NCI-H226 (cell line): ENCODE results near the gene S100A1.
A peak's percentile ranks its signal among the peaks of the same experiment; 100 is the strongest.
"Not testable (repeated sequence)": the region's sequence is repeated elsewhere in the genome, so short reads cannot be mapped to it uniquely, and the experiment has no call there.

Experiments
- DNase-seq: peaks from one replicate; pipeline ENCODE4 v3.0.0-alpha.2; 2015

The S100A1 gene

GRCh38 chr1:153658400-153659174 is 30.4 kb downstream of the S100A1 start, which contains the start of gene SNAPIN:
Gene SNAPIN, plus strand, starts transcription at chr1:153658703. Its CDS starts 41 bp downstream, at chr1:153658744.
- DNase-seq, result peak; percentile 87

- no peak for DNase-seq
Measured at GRCh38 chr1:153659175-153659534, 30.9 kb downstream of the S100A1 start.

- no peak for DNase-seq
Measured at GRCh38 chr1:153659656-153660055, 31.4 kb downstream of the S100A1 start.

DNA sequence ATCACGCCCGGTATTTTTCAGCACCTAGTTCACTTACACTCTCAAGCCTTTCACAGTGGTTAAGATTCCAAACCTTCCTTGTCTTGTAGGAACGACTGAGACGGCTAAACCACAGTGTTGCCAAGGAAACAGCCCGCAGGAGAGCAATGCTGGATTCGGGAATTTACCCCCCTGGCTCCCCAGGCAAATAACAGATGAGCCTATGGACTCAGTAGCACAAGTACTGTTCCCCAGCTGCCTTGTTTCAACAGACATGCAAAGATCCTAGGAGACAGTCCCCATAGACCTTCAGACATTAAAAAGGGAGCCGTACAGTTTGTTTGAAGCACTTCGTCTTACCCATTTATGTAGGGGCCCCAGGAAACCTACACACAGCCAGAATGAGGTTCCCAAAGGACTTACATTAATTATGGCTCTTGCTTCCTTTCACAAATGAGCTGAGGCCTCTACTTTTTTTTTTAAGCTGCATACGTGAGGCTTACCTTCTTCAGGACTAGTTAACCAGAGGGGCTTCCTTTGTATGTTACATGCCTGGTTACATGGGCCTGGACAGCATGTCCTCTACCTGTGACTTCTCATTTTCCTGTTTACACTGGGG is 33.0 kb downstream of the S100A1 start:
- DNase-seq, result no peak

- no peak for DNase-seq
Measured at GRCh38 chr1:153662269-153662668, 34.0 kb downstream of the S100A1 start.

DNA sequence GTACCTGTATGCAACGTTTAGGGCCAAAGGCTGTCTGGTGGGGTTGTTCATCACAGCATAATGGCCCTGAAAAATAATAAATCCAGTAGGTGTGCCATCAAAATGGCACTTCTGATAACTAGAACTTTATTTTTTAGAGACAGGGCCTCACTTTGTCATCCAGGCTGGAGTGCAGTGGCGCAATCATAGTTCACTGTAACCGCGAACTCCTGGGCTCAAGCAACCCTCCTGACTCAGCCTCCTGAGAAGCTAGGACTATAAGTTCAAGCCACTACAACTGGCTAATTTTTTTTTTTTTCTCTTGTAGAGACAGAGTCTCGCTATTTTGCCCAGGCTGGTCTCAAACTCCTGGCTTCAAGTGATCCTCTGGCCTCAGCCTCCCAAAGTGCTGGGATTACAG is 35.0 kb downstream of the S100A1 start:
- no peak for DNase-seq

DNA sequence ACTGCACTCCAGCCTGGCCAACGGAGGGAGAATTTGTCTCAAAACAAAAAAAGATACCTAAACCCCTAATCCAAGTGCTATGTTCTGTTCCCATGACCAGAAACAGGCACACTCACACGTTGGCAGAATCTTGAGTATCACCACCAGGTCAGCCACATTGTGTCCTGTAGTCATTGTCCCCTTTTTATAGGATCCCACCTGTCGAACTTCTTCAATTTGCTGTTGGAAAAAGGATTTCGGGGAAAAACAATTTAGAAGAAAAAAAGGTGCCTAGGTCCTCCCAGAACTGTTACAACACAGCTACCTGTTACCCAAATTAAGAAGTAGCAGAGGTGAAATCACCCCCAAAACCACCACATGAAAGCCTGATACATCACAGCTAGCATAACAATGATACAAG is 39.2 kb downstream of the S100A1 start:
- DNase-seq, result no peak

DNA sequence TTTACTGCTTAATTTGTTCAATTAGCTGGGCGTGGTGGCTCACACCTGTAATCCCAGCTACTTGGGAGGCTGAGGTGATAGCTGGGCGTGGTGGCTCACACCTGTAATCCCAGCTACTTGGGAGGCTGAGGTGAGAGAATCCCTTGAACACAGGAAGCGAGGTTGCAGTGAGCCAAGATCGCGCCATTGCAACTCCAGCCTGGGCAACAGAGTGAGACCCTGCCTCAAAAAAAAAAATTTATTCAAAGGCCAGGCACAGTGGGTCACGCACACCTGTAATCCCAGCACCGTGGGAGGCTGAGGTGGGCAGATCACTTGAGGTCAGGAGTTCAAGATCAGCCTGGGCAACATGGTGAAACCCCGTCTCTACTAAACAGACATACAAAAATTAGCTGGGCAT is 40.4 kb downstream of the S100A1 start:
- not testable (repeated sequence) for DNase-seq

DNA sequence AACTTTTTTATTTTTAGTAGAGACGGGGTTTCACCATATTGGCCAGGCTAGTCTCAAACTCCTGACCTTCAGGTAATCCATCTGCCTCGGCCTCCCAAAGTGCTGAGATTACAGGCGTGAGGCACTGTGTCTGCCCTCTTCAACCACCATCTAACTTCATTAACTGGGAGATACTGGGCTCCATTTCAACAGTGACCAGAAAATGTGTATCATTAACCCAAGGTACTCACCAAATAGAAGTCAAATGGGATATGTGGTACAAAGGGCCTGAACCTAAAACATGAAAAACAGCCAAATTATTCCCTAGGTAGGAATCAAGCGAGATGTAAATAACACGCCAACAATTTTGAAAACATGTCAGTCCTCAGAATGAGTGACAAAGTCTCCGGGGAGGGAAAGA is 41.4 kb downstream of the S100A1 start:
- DNase-seq, result no peak

DNA sequence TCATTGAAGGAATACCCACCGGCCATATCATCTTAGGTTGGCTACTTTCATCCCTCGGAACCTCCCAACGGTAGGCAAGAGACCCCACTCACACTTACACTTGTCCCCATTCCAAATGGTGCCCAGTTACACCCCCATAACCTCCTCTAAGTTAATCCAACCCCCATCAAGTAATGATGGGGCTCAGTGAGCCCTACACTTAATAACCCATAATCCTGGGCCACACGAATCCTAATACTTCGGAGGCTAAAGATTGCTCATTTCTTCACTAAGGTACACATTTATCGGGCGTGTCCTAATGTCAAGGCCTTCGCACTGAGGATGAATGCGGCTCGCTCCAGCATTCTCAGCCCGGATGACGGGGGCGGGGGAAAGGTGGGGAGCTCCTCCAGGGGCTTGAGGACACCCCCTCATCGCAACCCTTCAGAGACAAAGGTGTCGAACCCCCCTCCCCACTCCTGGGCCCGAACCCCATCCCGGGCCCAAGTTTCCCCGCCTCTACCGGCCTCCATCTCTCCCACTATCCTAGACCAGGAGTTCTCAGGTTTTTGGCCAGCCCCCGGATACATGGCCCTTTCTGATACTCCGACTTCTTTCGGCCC is 42.1 kb downstream of the S100A1 start:
- DNase-seq, result no peak

- peak; percentile 98 for DNase-seq
Measured at GRCh38 chr1:153670859-153671627, 42.8 kb downstream of the S100A1 start, which contains the start of gene ILF2. Gene ILF2, minus strand, starts transcription at chr1:153670993. Its CDS starts 71 bp downstream, at chr1:153670922.

DNA sequence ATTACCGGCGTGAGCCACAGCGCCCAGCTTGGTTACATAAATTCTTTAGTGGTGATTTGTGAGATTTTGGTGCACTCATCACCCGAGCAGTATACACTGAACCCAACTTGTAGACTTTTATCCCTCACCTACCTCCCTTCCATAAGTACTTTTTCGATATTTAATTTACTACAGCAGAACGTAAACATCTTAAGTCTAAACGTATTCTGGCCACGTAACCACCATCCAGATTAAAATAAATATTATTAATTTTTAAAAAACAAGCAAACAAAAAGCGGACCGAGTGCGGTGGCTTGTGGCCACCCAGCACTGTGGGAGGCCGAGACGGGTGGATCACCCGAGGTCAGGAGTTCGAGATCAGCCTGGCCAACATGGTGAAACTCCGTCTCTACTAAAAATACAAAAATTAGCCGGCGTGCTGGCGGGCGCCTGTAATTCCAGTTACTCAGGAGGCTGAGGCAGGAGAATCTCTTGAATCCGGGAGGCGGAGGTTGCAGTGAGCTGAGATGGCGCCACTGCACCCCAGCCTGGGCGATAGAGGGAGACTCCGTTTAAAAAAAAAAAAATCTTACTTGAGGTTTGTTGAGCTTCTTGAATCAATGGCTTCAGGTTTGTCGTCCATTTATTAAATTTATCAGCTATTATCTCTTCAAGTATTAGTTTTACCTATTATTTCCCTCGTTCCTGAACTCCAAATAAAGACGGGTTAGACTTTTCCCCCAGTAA is 43.6 kb downstream of the S100A1 start:
- peak; percentile 67 for DNase-seq

- no peak for DNase-seq
Measured at GRCh38 chr1:153673511-153673910, 45.3 kb downstream of the S100A1 start.

- DNase-seq, result no peak
Measured at GRCh38 chr1:153677718-153678518, 49.7 kb downstream of the S100A1 start.

DNA sequence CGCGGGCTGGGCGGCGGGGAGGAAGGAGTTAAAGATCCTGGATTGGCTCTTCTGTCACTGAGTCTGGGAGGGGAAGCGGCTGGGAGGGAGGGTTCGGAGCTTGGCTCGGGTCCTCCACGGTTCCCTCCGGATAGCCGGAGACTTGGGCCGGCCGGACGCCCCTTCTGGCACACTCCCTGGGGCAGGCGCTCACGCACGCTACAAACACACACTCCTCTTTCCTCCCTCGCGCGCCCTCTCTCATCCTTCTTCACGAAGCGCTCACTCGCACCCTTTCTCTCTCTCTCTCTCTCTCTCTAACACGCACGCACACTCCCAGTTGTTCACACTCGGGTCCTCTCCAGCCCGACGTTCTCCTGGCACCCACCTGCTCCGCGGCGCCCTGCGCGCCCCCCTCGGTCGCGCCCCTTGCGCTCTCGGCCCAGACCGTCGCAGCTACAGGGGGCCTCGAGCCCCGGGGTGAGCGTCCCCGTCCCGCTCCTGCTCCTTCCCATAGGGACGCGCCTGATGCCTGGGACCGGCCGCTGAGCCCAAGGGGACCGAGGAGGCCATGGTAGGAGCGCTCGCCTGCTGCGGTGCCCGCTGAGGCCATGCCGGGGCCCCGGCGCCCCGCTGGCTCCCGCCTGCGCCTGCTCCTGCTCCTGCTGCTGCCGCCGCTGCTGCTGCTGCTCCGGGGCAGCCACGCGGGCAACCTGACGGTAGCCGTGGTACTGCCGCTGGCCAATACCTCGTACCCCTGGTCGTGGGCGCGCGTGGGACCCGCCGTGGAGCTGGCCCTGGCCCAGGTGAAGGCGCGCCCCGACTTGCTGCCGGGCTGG is 50.5 kb downstream of the S100A1 start, which contains the start of gene NPR1:
NPR1 (plus strand) TSS at position 170 of the 818 bp plus-strand sequence; CDS start at position 591, 421 bp downstream.
- no peak for DNase-seq

- DNase-seq, result no peak
Measured at GRCh38 chr1:153679337-153680119, 51.3 kb downstream of the S100A1 start.

DNA sequence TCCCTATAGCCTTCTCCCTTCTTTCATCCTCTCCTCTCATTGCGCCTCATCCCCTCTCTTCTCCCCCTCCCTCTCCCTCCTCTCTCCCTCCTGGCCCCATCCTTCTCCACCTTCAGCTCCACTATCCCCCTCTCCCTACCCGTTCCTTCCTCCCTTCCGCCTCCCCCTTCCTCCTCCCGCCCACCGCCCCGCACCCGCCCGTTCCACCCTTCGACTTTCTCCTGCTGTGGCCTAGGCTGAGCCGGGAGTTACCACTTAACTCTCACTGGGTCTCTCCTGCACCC is 51.8 kb downstream of the S100A1 start:
- DNase-seq, result no peak
